HepG2 (cell line): Measurements from ENCODE around the gene ATRNL1.

ENCODE experiments used
- CHD2 ChIP-seq: IDR thresholded peaks from 2 replicates; pipeline ENCODE4 v1.6.1; 2011; ENCODE audit warnings: low read depth, low read length, improper control_type of control experiment
- EHMT2 ChIP-seq: fragments of 200-600 bp; sonication (generic); IDR thresholded peaks from 2 replicates; pipeline ENCODE4 v1.7.0; 2017; ENCODE audit warnings: antibody characterized with exemption, low read depth, low read length, borderline replicate concordance
- NFYB ChIP-seq: sonication (generic); formaldehyde crosslinking; IDR thresholded peaks from 2 replicates; pipeline ENCODE4 v1.4.0; 2020; ENCODE audit warnings: missing genetic modification reagents
- NR2F6 ChIP-seq, 2 experiments: IDR thresholded peaks; 2 replicates each; pipeline ENCODE4 v1.6.1; 2016; ENCODE audit warnings: antibody characterized with exemption in 1 of 2, mild to moderate bottlenecking in 1 of 2
- RFXANK ChIP-seq: IDR thresholded peaks from 2 replicates; pipeline ENCODE4 v1.6.1; 2016
- SIN3A ChIP-seq: IDR thresholded peaks from 2 replicates; pipeline ENCODE4 v1.6.1; 2011; ENCODE audit warnings: low read depth, mild to moderate bottlenecking, control low read depth, low read length, borderline replicate concordance
- THRA ChIP-seq: sonication (generic); formaldehyde crosslinking; IDR thresholded peaks from 2 replicates; pipeline ENCODE4 v1.4.0; 2020; ENCODE audit warnings: missing genetic modification reagents, borderline replicate concordance
- ZNF7 ChIP-seq: IDR thresholded peaks from 2 replicates; pipeline ENCODE4 v1.6.1; 2016; ENCODE audit warnings: missing biosample characterization, missing genetic modification reagents
- ZSCAN21 ChIP-seq: sonication (generic); formaldehyde crosslinking; IDR thresholded peaks from 2 replicates; pipeline ENCODE4 v1.8.0; 2022; ENCODE audit warnings: mild to moderate bottlenecking, missing genetic modification reagents, moderate library complexity, borderline replicate concordance
- TF ChIP-seq, protein P1 (sequence below): sonication (generic); formaldehyde crosslinking; IDR thresholded peaks from 2 replicates; pipeline ENCODE4 v1.5.0; 2020; ENCODE audit warnings: mild to moderate bottlenecking, missing genetic modification reagents, moderate library complexity
- TF ChIP-seq, protein P2 (sequence below): sonication (generic); formaldehyde crosslinking; conservative IDR thresholded peaks from 2 replicates; pipeline ENCODE4 v1.8.0; 2022; ENCODE audit warnings: missing genetic modification reagents
- TF ChIP-seq, protein P3 (sequence below): IDR thresholded peaks from 2 replicates; pipeline ENCODE4 v1.6.1; 2012; ENCODE audit warnings: inconsistent platforms

- TF ChIP-seq, protein P1, sequence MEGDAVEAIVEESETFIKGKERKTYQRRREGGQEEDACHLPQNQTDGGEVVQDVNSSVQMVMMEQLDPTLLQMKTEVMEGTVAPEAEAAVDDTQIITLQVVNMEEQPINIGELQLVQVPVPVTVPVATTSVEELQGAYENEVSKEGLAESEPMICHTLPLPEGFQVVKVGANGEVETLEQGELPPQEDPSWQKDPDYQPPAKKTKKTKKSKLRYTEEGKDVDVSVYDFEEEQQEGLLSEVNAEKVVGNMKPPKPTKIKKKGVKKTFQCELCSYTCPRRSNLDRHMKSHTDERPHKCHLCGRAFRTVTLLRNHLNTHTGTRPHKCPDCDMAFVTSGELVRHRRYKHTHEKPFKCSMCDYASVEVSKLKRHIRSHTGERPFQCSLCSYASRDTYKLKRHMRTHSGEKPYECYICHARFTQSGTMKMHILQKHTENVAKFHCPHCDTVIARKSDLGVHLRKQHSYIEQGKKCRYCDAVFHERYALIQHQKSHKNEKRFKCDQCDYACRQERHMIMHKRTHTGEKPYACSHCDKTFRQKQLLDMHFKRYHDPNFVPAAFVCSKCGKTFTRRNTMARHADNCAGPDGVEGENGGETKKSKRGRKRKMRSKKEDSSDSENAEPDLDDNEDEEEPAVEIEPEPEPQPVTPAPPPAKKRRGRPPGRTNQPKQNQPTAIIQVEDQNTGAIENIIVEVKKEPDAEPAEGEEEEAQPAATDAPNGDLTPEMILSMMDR (CRISPR knock-in tag), result no peak
- TF ChIP-seq, protein P2, sequence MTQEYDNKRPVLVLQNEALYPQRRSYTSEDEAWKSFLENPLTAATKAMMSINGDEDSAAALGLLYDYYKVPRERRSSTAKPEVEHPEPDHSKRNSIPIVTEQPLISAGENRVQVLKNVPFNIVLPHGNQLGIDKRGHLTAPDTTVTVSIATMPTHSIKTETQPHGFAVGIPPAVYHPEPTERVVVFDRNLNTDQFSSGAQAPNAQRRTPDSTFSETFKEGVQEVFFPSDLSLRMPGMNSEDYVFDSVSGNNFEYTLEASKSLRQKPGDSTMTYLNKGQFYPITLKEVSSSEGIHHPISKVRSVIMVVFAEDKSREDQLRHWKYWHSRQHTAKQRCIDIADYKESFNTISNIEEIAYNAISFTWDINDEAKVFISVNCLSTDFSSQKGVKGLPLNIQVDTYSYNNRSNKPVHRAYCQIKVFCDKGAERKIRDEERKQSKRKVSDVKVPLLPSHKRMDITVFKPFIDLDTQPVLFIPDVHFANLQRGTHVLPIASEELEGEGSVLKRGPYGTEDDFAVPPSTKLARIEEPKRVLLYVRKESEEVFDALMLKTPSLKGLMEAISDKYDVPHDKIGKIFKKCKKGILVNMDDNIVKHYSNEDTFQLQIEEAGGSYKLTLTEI (CRISPR knock-in tag), result no peak
- TF ChIP-seq NR2F6 (IDR thresholded peaks at IDR 0.05) (no peak), NR2F6 (CRISPR knock-in tag; IDR thresholded peaks at IDR 0.05) (no peak), THRA (CRISPR knock-in tag) (no peak), NFYB (CRISPR knock-in tag) (no peak), RFXANK (CRISPR knock-in tag) (no peak), ZNF7 (CRISPR knock-in tag) (no peak), SIN3A (no peak), EHMT2 (no peak), ZSCAN21 (no peak), CHD2 (no peak)
- TF ChIP-seq, protein P3, sequence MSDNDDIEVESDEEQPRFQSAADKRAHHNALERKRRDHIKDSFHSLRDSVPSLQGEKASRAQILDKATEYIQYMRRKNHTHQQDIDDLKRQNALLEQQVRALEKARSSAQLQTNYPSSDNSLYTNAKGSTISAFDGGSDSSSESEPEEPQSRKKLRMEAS, result no peak
Observed at GRCh38 chr10:115981081-115981480, 887.9 kb downstream of the ATRNL1 start.
